ENCODE measurements around the gene PPP1R1C. TPM values are rescaled to one million over a fixed set of nuclear protein-coding genes. Genes with fewer than 3 reads are reported as not detected.

PPP1R1C gene
- total RNA-seq, 2 donors from 2014 or later = 5.9 to 9.1 TPM

GRCh38 chr2:181970160-181970794 lies 15.4 kb upstream of the PPP1R1C start:
- H3K9me3 ChIP-seq = no peaks in the 10 kb centered on the region
- no peak overlapping the region for H3K27ac ChIP-seq
- DNase-seq (ENCODE audit: low spot score) = no peak
- 87% methylated on average over 2 of the region's 2 CpGs for WGBS
- no peak overlapping the region for H3K4me3 ChIP-seq
- intact Hi-C loops (cut with DNase I) = no loop called here
- TF ChIP-seq POLR2AphosphoS5 (IDR thresholded peaks at IDR 0.05) (no peak), CTCF (IDR thresholded peaks at IDR 0.05) (no peak), POLR2A (IDR thresholded peaks at IDR 0.05) (no peak)
- H3K36me3 ChIP-seq = no peaks in the 10 kb centered on the region
- H3K27me3 ChIP-seq (replicated peaks; ENCODE audit: insufficient read depth) = no peaks in the 10 kb centered on the region
- H3K4me1 ChIP-seq (replicated peaks) = no peaks in the 10 kb centered on the region

- intact Hi-C loops (cut with DNase I) = no loop called here
- TF ChIP-seq CTCF (IDR thresholded peaks at IDR 0.05) (no peak), POLR2A (IDR thresholded peaks at IDR 0.05) (no peak), POLR2AphosphoS5 (IDR thresholded peaks at IDR 0.05) (no peak)
These were observed 14.6 kb upstream of the PPP1R1C start for GRCh38 chr2:181971032-181971431.

GRCh38 chr2:181972431-181973170 lies 13.1 kb upstream of the PPP1R1C start:
- Histone ChIP-seq H3K4me3 (no peak overlapping the region), H3K27me3 (replicated peaks; ENCODE audit: insufficient read depth) (no peaks in the 10 kb centered on the region), H3K9me3 (no peaks in the 10 kb centered on the region), H3K36me3 (no peaks in the 10 kb centered on the region), H3K4me1 (replicated peaks) (no peaks in the 10 kb centered on the region), H3K27ac (no peak overlapping the region)
- 87% methylated on average over 5 of the region's 5 CpGs for WGBS
- no peak for TF ChIP-seq POLR2A (IDR thresholded peaks at IDR 0.05)
- TF ChIP-seq POLR2AphosphoS5 (IDR thresholded peaks at IDR 0.05) = no peak
- TF ChIP-seq CTCF (IDR thresholded peaks at IDR 0.05) = no peak
- DNase-seq (ENCODE audit: low spot score) = no peak
- intact Hi-C loops (cut with DNase I) = no loop called here

More at GRCh38 chr2:181971032-181971431, 14.6 kb upstream of the PPP1R1C start:
- Histone ChIP-seq H3K4me3 (no peak overlapping the region), H3K27ac (no peak overlapping the region), H3K27me3 (replicated peaks; ENCODE audit: insufficient read depth) (no peaks in the 10 kb centered on the region), H3K9me3 (no peaks in the 10 kb centered on the region), H3K36me3 (no peaks in the 10 kb centered on the region), H3K4me1 (replicated peaks) (no peaks in the 10 kb centered on the region)
- WGBS = 96% methylated on average over 3 of the region's 3 CpGs
- DNase-seq (ENCODE audit: low spot score) = no peak

- no peak overlapping the region for H3K27ac ChIP-seq
- WGBS = 45% methylated on average over 5 of the region's 5 CpGs
- intact Hi-C loops (cut with DNase I) = no loop called here
- no peak for DNase-seq (ENCODE audit: low spot score)
- no peak overlapping the region for H3K4me3 ChIP-seq
- no peaks in the 10 kb centered on the region for H3K36me3 ChIP-seq
- H3K4me1 ChIP-seq (replicated peaks) = no peaks in the 10 kb centered on the region
- TF ChIP-seq POLR2AphosphoS5 (IDR thresholded peaks at IDR 0.05) (no peak), CTCF (IDR thresholded peaks at IDR 0.05) (no peak), POLR2A (IDR thresholded peaks at IDR 0.05) (no peak)
- no peaks in the 10 kb centered on the region for H3K27me3 ChIP-seq (replicated peaks; ENCODE audit: insufficient read depth)
- H3K9me3 ChIP-seq = no peaks in the 10 kb centered on the region
These were observed 12.4 kb upstream of the PPP1R1C start for GRCh38 chr2:181973171-181973783.

All from prostate gland (tissue), 2 donors.